Fibroblast of lung (primary cell): ENCODE results near the gene PIP4P1. TPM values are rescaled to one million over a fixed set of nuclear protein-coding genes. Genes with fewer than 3 reads are reported as not detected.

ENCODE experiments used
- DNase-seq, 2 donors: peaks; one replicate each; pipeline versions ENCODE4 v3.0.0 to v3.0.0-alpha.2; 2010; ENCODE audit warnings: low read depth in 2 of 2
- H2AFZ ChIP-seq: 2 replicates; pipeline ENCODE4 v1.5.1; 2012; ENCODE audit warnings: low read length, control low read depth, inconsistent platforms
- H3K27ac ChIP-seq: 2 replicates; pipeline ENCODE4 v1.5.1; 2011; ENCODE audit warnings: low read length, control low read depth; ENCODE audit not compliant: insufficient read depth
- H3K27me3 ChIP-seq: 2 replicates; pipeline ENCODE4 v1.5.1; 2011; ENCODE audit warnings: mild to moderate bottlenecking, low read length; ENCODE audit not compliant: control insufficient read depth, insufficient read depth
- H3K36me3 ChIP-seq: 2 replicates; pipeline ENCODE4 v1.5.1; 2011; ENCODE audit warnings: low read length; ENCODE audit not compliant: control insufficient read depth, insufficient read depth
- H3K4me1 ChIP-seq: 2 replicates; pipeline ENCODE4 v1.5.1; 2011; ENCODE audit warnings: low read length; ENCODE audit not compliant: control insufficient read depth, insufficient read depth; ENCODE audit errors: extremely low read depth
- H3K4me2 ChIP-seq: 2 replicates; pipeline ENCODE4 v1.5.1; 2011; ENCODE audit warnings: low read length, control low read depth; ENCODE audit not compliant: insufficient read depth; ENCODE audit errors: extremely low read depth
- H3K4me3 ChIP-seq, 4 experiments: fragments of 200-600 bp in 1 of 4; sonication (generic) in 1 of 4; replicated peaks in 1 of 4; 2 replicates each; pipeline ENCODE4 v1.5.1; 2011 to 2016; ENCODE audit warnings: low read length in 4 of 4, low read depth in 3 of 4, mild to moderate bottlenecking in 3 of 4, control low read depth in 2 of 4, inconsistent platforms in 1 of 4, mixed read lengths in 1 of 4; ENCODE audit not compliant: insufficient read depth in 1 of 4; ENCODE audit errors: control extremely low read depth in 1 of 4
- H3K79me2 ChIP-seq: 2 replicates; pipeline ENCODE4 v1.5.1; 2012; ENCODE audit warnings: mild to moderate bottlenecking, low read length, inconsistent platforms; ENCODE audit not compliant: control insufficient read depth, insufficient read depth
- H3K9ac ChIP-seq: 2 replicates; pipeline ENCODE4 v1.5.1; 2011; ENCODE audit warnings: mild to moderate bottlenecking, low read length, control low read depth; ENCODE audit not compliant: insufficient read depth
- H3K9me3 ChIP-seq: 2 replicates; pipeline ENCODE4 v1.5.1; 2012; ENCODE audit warnings: low read depth, low read length; ENCODE audit not compliant: control insufficient read depth, insufficient read depth
- H4K20me1 ChIP-seq: 2 replicates; pipeline ENCODE4 v1.5.1; 2011; ENCODE audit warnings: low read length; ENCODE audit not compliant: control insufficient read depth, insufficient read depth; ENCODE audit errors: extremely low read depth
- CTCF ChIP-seq, 2 donors: IDR thresholded peaks in 1 of 2; conservative IDR thresholded peaks in 1 of 2; 1 replicate in 1 of 2; 2 replicates in 1 of 2; pipeline ENCODE4 v1.5.1; 2011 to 2012; ENCODE audit warnings: low read length in 2 of 2, control low read depth in 1 of 2, inconsistent platforms in 1 of 2, low read depth in 1 of 2, mild to moderate bottlenecking in 1 of 2
- EZH2 ChIP-seq: IDR thresholded peaks from 2 replicates; pipeline ENCODE4 v1.5.1; 2012; ENCODE audit warnings: low read length, control low read depth, mild to moderate bottlenecking; ENCODE audit errors: missing control alignments
- polyA plus RNA-seq, 2 donors: library from polyadenylated mRNA; depleted of rRNA in 1 of 2; stranded (reverse) in 1 of 2; unstranded in 1 of 2; fragments of >200 nt; gene quantifications; 2 replicates each; pipeline ENCODE4 v1.2.1, GENCODE V29; 2011 to 2012; ENCODE audit warnings: missing spikeins in 1 of 2
- total RNA-seq: library from RNA; depleted of rRNA; stranded (reverse); fragments of >200 nt; gene quantifications from 2 replicates; pipeline ENCODE4 v1.2.1, GENCODE V29; 2014

The PIP4P1 gene
- total and polyA plus RNA-seq, 2 donors (not counting 1 experiment from before 2014, with no cell fraction given) = 30.9 to 34.9 TPM

- Histone ChIP-seq H3K9me3 (no peaks in the 10 kb centered on the region), H3K9ac (no peak overlapping the region), H3K79me2 (peaks cover 32% of the 10 kb centered on the region), H3K4me3 (peak overlapping the region; percentile 75 to 98 (median 82)), H4K20me1 (no peaks in the 10 kb centered on the region), H2AFZ (peak overlapping the region; percentile 4), H3K27me3 (no peaks in the 10 kb centered on the region), H3K4me2 (peak overlapping the region; percentile 84), H3K27ac (peak overlapping the region; percentile 81), H3K4me1 (no peaks in the 10 kb centered on the region), H3K36me3 (no peaks in the 10 kb centered on the region)
- no peak for TF ChIP-seq CTCF (conservative IDR thresholded peaks at IDR 0.05 in 1 of 2, IDR thresholded peaks at IDR 0.05 in 1 of 2; ENCODE audit: low read depth in 1 of 2, low read length in 2 of 2)
- TF ChIP-seq EZH2 = no peak
- no peak for DNase-seq
These were observed 7.6 kb upstream of the PIP4P1 start for GRCh38 chr14:20468764-20469241.

- peaks cover 40% of the 10 kb centered on the region for H3K79me2 ChIP-seq
- H3K4me2 ChIP-seq = peak overlapping the region; percentile 96
- H3K4me1 ChIP-seq = peaks cover 7% of the 10 kb centered on the region
- TF ChIP-seq CTCF (conservative IDR thresholded peaks at IDR 0.05 in 1 of 2, IDR thresholded peaks at IDR 0.05 in 1 of 2; ENCODE audit: low read depth in 1 of 2, low read length in 2 of 2) = no peak
- no peak for TF ChIP-seq EZH2
- H3K36me3 ChIP-seq = peaks cover 17% of the 10 kb centered on the region
- H3K4me3 ChIP-seq = peak overlapping the region; percentile 72 to 97 (median 84)
- H3K27me3 ChIP-seq = no peaks in the 10 kb centered on the region
- no peaks in the 10 kb centered on the region for H3K9me3 ChIP-seq
- H3K27ac ChIP-seq = peak overlapping the region; percentile 82
- DNase-seq = no peak
- H2AFZ ChIP-seq = no peak overlapping the region
- no peaks in the 10 kb centered on the region for H4K20me1 ChIP-seq
- peak overlapping the region; percentile 91 for H3K9ac ChIP-seq
These were observed 593 bp downstream of the PIP4P1 start for GRCh38 chr14:20460458-20461224.

- no peak for DNase-seq
- H3K79me2 ChIP-seq = peaks cover 51% of the 10 kb centered on the region
These were observed 3.0 kb downstream of the PIP4P1 start for GRCh38 chr14:20458031-20458789.

More at GRCh38 chr14:20458031-20458789, 3.0 kb downstream of the PIP4P1 start:
- Histone ChIP-seq H3K4me2 (no peak overlapping the region), H3K4me3 (no peak overlapping the region), H2AFZ (no peak overlapping the region), H3K27me3 (no peaks in the 10 kb centered on the region), H3K9ac (no peak overlapping the region), H3K4me1 (peaks cover 7% of the 10 kb centered on the region), H3K27ac (no peak overlapping the region), H4K20me1 (no peaks in the 10 kb centered on the region), H3K9me3 (no peaks in the 10 kb centered on the region), H3K36me3 (peaks cover 17% of the 10 kb centered on the region)
- TF ChIP-seq CTCF (conservative IDR thresholded peaks at IDR 0.05 in 1 of 2, IDR thresholded peaks at IDR 0.05 in 1 of 2; ENCODE audit: low read depth in 1 of 2, low read length in 2 of 2) (no peak), EZH2 (no peak)
